Measurements from ENCODE around the gene ACSL3.
A peak's percentile ranks its signal among the peaks of the same experiment; 100 is the strongest.

The ACSL3 gene

GRCh38 chr2:222860740-222861410, at the start of gene ACSL3:
Gene ACSL3, plus strand, starts transcription at chr2:222861036. Its CDS starts 47,737 bp downstream, at chr2:222908773.
- TF ChIP-seq CTCF (IDR thresholded peaks at IDR 0.05; ENCODE audit: insufficient read depth, missing control alignments): no peak
- DNase-seq (ENCODE audit: insufficient read length, low spot score): peak; percentile 68
- no peak for FAIRE-seq

- no peak for DNase-seq (ENCODE audit: insufficient read length, low spot score)
- no peak for FAIRE-seq
- no peak for TF ChIP-seq CTCF (IDR thresholded peaks at IDR 0.05; ENCODE audit: insufficient read depth, missing control alignments)
Measured at GRCh38 chr2:222811828-222812227, 49.0 kb upstream of the ACSL3 start.

GRCh38 chr2:222813177-222813843, 47.5 kb upstream of the ACSL3 start:
- DNase-seq (ENCODE audit: insufficient read length, low spot score) (no peak), FAIRE-seq (no peak)

GRCh38 chr2:222819722-222820333, 41.0 kb upstream of the ACSL3 start:
- FAIRE-seq (no peak), DNase-seq (ENCODE audit: insufficient read length, low spot score) (no peak)

More at GRCh38 chr2:222813177-222813843, 47.5 kb upstream of the ACSL3 start:
- TF ChIP-seq CTCF (IDR thresholded peaks at IDR 0.05; ENCODE audit: insufficient read depth, missing control alignments): no peak

GRCh38 chr2:222823183-222823930, 37.5 kb upstream of the ACSL3 start:
- no peak for TF ChIP-seq CTCF (IDR thresholded peaks at IDR 0.05; ENCODE audit: insufficient read depth, missing control alignments)
- DNase-seq (ENCODE audit: insufficient read length, low spot score) (no peak), FAIRE-seq (no peak)

More at GRCh38 chr2:222819722-222820333, 41.0 kb upstream of the ACSL3 start:
- no peak for TF ChIP-seq CTCF (IDR thresholded peaks at IDR 0.05; ENCODE audit: insufficient read depth, missing control alignments)

GRCh38 chr2:222825031-222825430, 35.8 kb upstream of the ACSL3 start:
- no peak for TF ChIP-seq CTCF (IDR thresholded peaks at IDR 0.05; ENCODE audit: insufficient read depth, missing control alignments)
- FAIRE-seq (no peak), DNase-seq (ENCODE audit: insufficient read length, low spot score) (no peak)

Data from D721Med (cell line).